ENCODE results near the gene MYEOV. TPM values are rescaled to one million over a fixed set of nuclear protein-coding genes. Genes with fewer than 3 reads are reported as not detected.

Gene MYEOV
- total RNA-seq, 1 donor from 2014 or later = 0.39 TPM

- DNase-seq (ENCODE audit: low read depth in 2 of 2) = no peak
These were observed 7.1 kb downstream of the MYEOV start for GRCh38 chr11:69301081-69301454.

GRCh38 chr11:69301455-69302401 lies 7.8 kb downstream of the MYEOV start:
- DNase-seq (ENCODE audit: low read depth in 2 of 2) = peak in 1 of 2 donors; percentile 79

GRCh38 chr11:69302447-69303020 lies 8.6 kb downstream of the MYEOV start:
- no peak for DNase-seq (ENCODE audit: low read depth in 2 of 2)

- DNase-seq (ENCODE audit: low read depth in 2 of 2) = no peak
These were observed 9.5 kb downstream of the MYEOV start for GRCh38 chr11:69303427-69303826.

GRCh38 chr11:69304258-69304657 lies 10.3 kb downstream of the MYEOV start:
- no peak for DNase-seq (ENCODE audit: low read depth in 2 of 2)

GRCh38 chr11:69304686-69305085 lies 10.7 kb downstream of the MYEOV start:
- DNase-seq (ENCODE audit: low read depth in 2 of 2) = no peak

- no peak for DNase-seq (ENCODE audit: low read depth in 2 of 2)
These were observed 12.1 kb downstream of the MYEOV start for GRCh38 chr11:69305885-69306540.

GRCh38 chr11:69306821-69307220 lies 12.9 kb downstream of the MYEOV start:
- no peak for DNase-seq (ENCODE audit: low read depth in 2 of 2)

GRCh38 chr11:69307421-69307820 lies 13.5 kb downstream of the MYEOV start:
- DNase-seq (ENCODE audit: low read depth in 2 of 2) = no peak

- no peak for DNase-seq (ENCODE audit: low read depth in 2 of 2)
These were observed 14.0 kb downstream of the MYEOV start for GRCh38 chr11:69307871-69308431.

- no peak for DNase-seq (ENCODE audit: low read depth in 2 of 2)
These were observed 14.5 kb downstream of the MYEOV start for GRCh38 chr11:69308491-69308911.

- no peak for DNase-seq (ENCODE audit: low read depth in 2 of 2)
These were observed 15.1 kb downstream of the MYEOV start for GRCh38 chr11:69308936-69309615.

GRCh38 chr11:69309631-69310280 lies 15.8 kb downstream of the MYEOV start:
- peak in 1 of 2 donors; percentile 53 for DNase-seq (ENCODE audit: low read depth in 2 of 2)

GRCh38 chr11:69310351-69310750 lies 16.4 kb downstream of the MYEOV start:
- DNase-seq (ENCODE audit: low read depth in 2 of 2) = no peak

GRCh38 chr11:69310934-69311766 lies 17.2 kb downstream of the MYEOV start:
- DNase-seq (ENCODE audit: low read depth in 2 of 2) = peak in 1 of 2 donors; percentile 56

- peak in 1 of 2 donors; percentile 78 for DNase-seq (ENCODE audit: low read depth in 2 of 2)
These were observed 17.9 kb downstream of the MYEOV start for GRCh38 chr11:69311767-69312385.

- DNase-seq (ENCODE audit: low read depth in 2 of 2) = peak in 1 of 2 donors; percentile 72
These were observed 18.8 kb downstream of the MYEOV start for GRCh38 chr11:69312453-69313404.

- no peak for DNase-seq (ENCODE audit: low read depth in 2 of 2)
These were observed 20.0 kb downstream of the MYEOV start for GRCh38 chr11:69313992-69314391.
